ENCODE measurements around the gene CABP4.

GRCh38 chr11:67416416-67417335 is 38.5 kb upstream of the CABP4 start:
- TF ChIP-seq CTCF (IDR thresholded peaks at IDR 0.05 in 2 of 3, conservative IDR thresholded peaks at IDR 0.05 in 1 of 3; ENCODE audit: control insufficient read depth in 2 of 3, extremely low read depth in 1 of 3, insufficient read depth in 1 of 3, low read depth in 3 of 3, low read length in 3 of 3) = no peak
- TF ChIP-seq KDM1A (IDR thresholded peaks at IDR 0.05; ENCODE audit: borderline replicate concordance) = no peak
- TF ChIP-seq CEBPB (IDR thresholded peaks at IDR 0.05; ENCODE audit: borderline replicate concordance in 1 of 2, low read depth in 2 of 2, low read length in 2 of 2) = no peak
- TF ChIP-seq CHD1 (IDR thresholded peaks at IDR 0.05; ENCODE audit: low read depth, low read length) = no peak
- TF ChIP-seq NR2C2 (IDR thresholded peaks at IDR 0.05; ENCODE audit: borderline replicate concordance, control insufficient read depth, insufficient read length, low read depth) = no peak
- no peak for TF ChIP-seq POLR2AphosphoS5 (IDR thresholded peaks at IDR 0.05; ENCODE audit: low read length)

Data from GM12878 (cell line).